Uterus (tissue), 4 donors: ENCODE results near the gene PSMG4. TPM values are rescaled to one million over a fixed set of nuclear protein-coding genes. Genes with fewer than 3 reads are reported as not detected.

ENCODE experiments used
- DNase-seq, 2 donors: peaks; one replicate each; pipeline ENCODE4 v3.0.0-alpha.2; 2019 to 2020
- H3K27ac ChIP-seq, 2 donors: fragments of 200-600 bp; sonication (generic); 1 replicate in 1 of 2; 2 replicates in 1 of 2; pipeline ENCODE4 v1.5.1; 2016 to 2018
- H3K27me3 ChIP-seq, 2 donors: fragments of 200-600 bp; sonication (generic); one replicate each; pipeline ENCODE4 v1.5.1; 2018 to 2019; ENCODE audit warnings: control low read depth in 1 of 2
- H3K36me3 ChIP-seq, 2 donors: fragments of 200-600 bp; sonication (generic); one replicate each; pipeline ENCODE4 v1.5.1; 2019; ENCODE audit warnings: control low read depth in 1 of 2
- H3K4me1 ChIP-seq, 2 donors: fragments of 200-600 bp; sonication (generic); one replicate each; pipeline ENCODE4 v1.5.1; 2018 to 2019; ENCODE audit warnings: control low read depth in 1 of 2
- H3K4me3 ChIP-seq, 2 donors: fragments of 200-600 bp; sonication (generic); 1 replicate in 1 of 2; 2 replicates in 1 of 2; pipeline ENCODE4 v1.5.1; 2018 to 2019; ENCODE audit warnings: mild to moderate bottlenecking in 1 of 2
- H3K9me3 ChIP-seq, 2 donors: fragments of 200-600 bp; sonication (generic); one replicate each; pipeline ENCODE4 v1.5.1; 2019; ENCODE audit warnings: control low read depth in 1 of 2
- POLR2A ChIP-seq, 2 donors: fragments of 450-650 bp; IDR thresholded peaks; one replicate each; pipeline ENCODE4 v1.6.1; 2016; ENCODE audit warnings: antibody characterized with exemption in 2 of 2, mild to moderate bottlenecking in 1 of 2, moderate library complexity in 1 of 2
- intact Hi-C: fragments of 100-400 bp; cut with DNase I; formaldehyde crosslinking; loops from one replicate; pipeline ENCODE4 v1.15.1; 2023; ENCODE audit warnings: low total_unique reads
- total RNA-seq, 4 donors: library from RNA; depleted of rRNA in 3 of 4; stranded (reverse); fragments of >200 nt in 3 of 4; gene quantifications; one replicate each; pipeline versions ENCODE4 v1.1.0 to v1.2.4, GENCODE V29; 2014 to 2023
- TF ChIP-seq, protein P1 (sequence below), 4 experiments: fragments of 200-600 bp in 2 of 4; fragments of 450-650 bp in 2 of 4; sonication (generic) in 2 of 4; IDR thresholded peaks; one replicate each; pipeline ENCODE4 v1.5.1; 2016 to 2019; ENCODE audit warnings: antibody characterized with exemption in 4 of 4, mild to moderate bottlenecking in 2 of 4, moderate library complexity in 1 of 4
- donor health status: DM: yes; HTN: yes; CAD: no.

The PSMG4 gene
- total RNA-seq, 4 donors from 2014 or later = 13.1 to 49.4 (median 28.0) TPM

DNA sequence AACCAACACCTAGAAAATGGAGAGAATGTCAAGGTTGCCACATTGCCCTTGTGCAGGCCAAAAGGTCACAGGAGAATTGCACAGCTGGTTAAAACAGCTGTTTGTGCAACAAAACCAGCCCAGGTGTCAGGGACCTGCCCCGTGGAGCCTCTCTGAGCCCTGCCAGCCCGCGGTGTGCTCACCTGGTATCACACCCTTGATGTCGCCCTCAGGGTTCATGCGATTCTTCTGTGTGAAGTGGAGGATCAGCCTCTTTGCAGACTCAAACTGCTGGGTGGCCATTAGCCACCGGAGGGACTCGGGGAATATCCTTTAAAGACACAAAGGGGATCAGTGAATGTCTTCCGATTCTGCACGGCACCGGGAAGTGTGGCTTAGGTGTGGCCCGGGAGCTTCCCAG, 39.2 kb downstream of the PSMG4 start:
- intact Hi-C loops = no loop called here
- TF ChIP-seq, protein P1, sequence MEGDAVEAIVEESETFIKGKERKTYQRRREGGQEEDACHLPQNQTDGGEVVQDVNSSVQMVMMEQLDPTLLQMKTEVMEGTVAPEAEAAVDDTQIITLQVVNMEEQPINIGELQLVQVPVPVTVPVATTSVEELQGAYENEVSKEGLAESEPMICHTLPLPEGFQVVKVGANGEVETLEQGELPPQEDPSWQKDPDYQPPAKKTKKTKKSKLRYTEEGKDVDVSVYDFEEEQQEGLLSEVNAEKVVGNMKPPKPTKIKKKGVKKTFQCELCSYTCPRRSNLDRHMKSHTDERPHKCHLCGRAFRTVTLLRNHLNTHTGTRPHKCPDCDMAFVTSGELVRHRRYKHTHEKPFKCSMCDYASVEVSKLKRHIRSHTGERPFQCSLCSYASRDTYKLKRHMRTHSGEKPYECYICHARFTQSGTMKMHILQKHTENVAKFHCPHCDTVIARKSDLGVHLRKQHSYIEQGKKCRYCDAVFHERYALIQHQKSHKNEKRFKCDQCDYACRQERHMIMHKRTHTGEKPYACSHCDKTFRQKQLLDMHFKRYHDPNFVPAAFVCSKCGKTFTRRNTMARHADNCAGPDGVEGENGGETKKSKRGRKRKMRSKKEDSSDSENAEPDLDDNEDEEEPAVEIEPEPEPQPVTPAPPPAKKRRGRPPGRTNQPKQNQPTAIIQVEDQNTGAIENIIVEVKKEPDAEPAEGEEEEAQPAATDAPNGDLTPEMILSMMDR (IDR thresholded peaks at IDR 0.05) = no peak
- TF ChIP-seq POLR2A (IDR thresholded peaks at IDR 0.05) = no peak
- Histone ChIP-seq H3K4me1 (no peaks in the 10 kb centered on the region), H3K27me3 (no peaks in the 10 kb centered on the region), H3K4me3 (no peak overlapping the region), H3K27ac (no peak overlapping the region), H3K36me3 (no peaks in the 10 kb centered on the region), H3K9me3 (no peaks in the 10 kb centered on the region)
- peak in 1 of 2 donors; percentile 11 for DNase-seq

DNA sequence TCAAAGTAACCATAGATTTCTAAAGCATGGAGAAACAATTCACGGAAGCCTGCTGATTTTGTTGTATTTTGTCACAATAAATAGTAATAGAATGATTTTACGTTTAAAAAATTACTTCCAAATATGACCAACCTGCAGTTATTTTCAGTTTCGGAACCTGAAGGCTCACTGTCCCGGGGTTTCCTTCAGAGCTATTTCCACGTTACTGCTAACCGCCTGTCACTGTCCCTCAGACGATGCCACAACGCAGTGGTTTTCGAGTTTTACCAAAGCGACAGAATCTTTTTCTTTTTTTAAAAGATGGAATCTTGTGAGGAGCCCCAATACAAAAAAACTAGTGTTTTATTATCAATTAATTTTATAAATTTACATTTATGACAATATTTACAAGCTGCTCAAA, 40.5 kb downstream of the PSMG4 start:
- no peak for DNase-seq
- TF ChIP-seq, protein P1 (IDR thresholded peaks at IDR 0.05) = no peak
- TF ChIP-seq POLR2A (IDR thresholded peaks at IDR 0.05) = no peak

DNA sequence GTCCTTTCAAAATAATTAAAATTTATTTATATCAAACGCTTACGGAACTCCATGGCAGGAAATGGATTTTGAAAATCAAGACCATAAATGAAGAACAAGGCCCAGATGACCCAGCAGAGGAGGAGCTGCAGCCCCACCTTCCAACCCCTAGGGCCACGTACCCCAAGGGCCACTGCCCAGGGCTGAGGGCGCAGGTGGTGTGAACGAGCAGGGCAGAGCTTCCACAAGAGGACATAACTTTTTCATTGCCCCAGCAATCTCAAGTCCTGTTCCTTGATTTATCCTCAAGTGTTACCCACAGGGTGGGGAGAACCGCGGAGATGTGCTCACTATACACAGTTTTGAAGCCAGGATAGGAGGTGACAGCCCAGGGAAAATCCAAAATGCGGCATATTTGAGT, 42.8 kb downstream of the PSMG4 start:
- Histone ChIP-seq H3K4me1 (no peaks in the 10 kb centered on the region), H3K27me3 (no peaks in the 10 kb centered on the region), H3K27ac (no peak overlapping the region), H3K36me3 (no peaks in the 10 kb centered on the region), H3K4me3 (no peak overlapping the region), H3K9me3 (no peaks in the 10 kb centered on the region)
- intact Hi-C loops = no loop called here
- peak in 1 of 2 donors; percentile 4 for DNase-seq
- TF ChIP-seq, protein P1 (IDR thresholded peaks at IDR 0.05) = no peak
- TF ChIP-seq POLR2A (IDR thresholded peaks at IDR 0.05) = no peak

More for the DNA sequence above, 40.5 kb downstream of the PSMG4 start:
- Histone ChIP-seq H3K4me1 (no peaks in the 10 kb centered on the region), H3K4me3 (no peak overlapping the region), H3K27ac (no peak overlapping the region), H3K9me3 (no peaks in the 10 kb centered on the region), H3K27me3 (no peaks in the 10 kb centered on the region), H3K36me3 (no peaks in the 10 kb centered on the region)
- intact Hi-C loops = no loop called here

DNA sequence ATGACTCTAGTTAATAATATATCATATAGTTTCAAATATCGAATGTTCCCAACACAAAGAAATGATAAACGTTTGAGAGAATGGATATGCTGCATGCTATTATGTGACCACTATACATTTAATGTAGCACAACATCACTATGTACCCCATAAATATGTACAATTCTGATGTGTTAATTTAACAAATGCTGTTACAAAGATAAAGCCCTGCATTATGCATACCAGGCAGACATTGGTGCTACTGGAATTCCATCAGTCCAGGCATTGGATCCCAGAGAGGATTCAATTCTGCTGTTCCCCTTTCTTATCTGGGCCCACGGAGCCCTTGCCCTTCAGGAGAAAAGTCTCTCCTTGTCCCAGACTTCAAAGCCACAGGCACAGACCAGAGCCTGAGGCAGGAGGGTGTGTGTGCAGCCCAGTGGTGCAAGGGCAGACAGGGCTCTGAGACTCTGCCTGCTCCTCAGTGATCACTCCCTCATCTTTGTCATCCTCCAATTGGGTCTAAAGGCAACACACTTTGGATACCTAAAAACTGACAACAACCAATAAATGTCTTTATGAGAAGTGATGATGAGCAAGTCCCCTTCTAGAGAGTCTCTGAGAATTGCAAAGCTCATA, 45.2 kb downstream of the PSMG4 start:
- Histone ChIP-seq H3K36me3 (no peaks in the 10 kb centered on the region), H3K27ac (no peak overlapping the region), H3K9me3 (no peaks in the 10 kb centered on the region), H3K27me3 (no peaks in the 10 kb centered on the region), H3K4me3 (no peak overlapping the region), H3K4me1 (no peaks in the 10 kb centered on the region)
- peak in 1 of 2 donors; percentile 3 for DNase-seq
- TF ChIP-seq POLR2A (IDR thresholded peaks at IDR 0.05) = no peak
- TF ChIP-seq, protein P1 (IDR thresholded peaks at IDR 0.05) = no peak
- intact Hi-C loops = no loop called here

DNA sequence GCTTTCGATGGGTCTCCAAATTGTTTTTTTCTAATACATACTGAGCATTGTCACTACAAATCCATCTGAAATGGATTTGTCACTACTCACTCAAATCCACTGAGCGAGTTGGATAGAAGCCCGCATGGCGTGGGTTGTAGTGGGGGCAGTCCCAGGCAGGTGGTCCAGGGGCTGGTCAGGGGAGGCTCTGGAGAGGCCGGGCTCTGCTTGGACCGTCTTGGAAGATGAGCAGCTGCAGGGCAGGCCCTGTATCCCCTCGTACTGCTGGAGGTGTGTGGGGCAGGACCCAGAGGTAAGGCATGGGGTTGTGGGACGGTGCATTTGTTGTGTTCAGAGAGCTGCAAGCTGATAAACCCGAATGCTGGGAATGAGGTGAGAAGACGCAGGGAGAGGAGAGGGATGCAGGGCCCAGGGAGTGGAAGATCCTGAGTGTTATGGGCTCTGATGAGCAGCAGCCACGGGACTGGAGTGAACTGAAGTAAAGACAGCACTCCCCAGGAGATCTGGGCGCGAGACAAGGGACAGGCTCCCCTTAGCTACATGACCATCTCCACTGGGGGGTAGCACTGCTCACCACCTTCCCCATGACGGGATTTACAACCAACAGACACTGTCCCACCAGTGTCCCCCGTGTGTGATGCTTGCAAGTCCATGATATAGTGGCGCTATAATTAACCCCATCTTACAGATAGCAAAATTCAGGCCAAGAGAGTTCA, 45.9 kb downstream of the PSMG4 start:
- Histone ChIP-seq H3K27me3 (no peaks in the 10 kb centered on the region), H3K9me3 (no peaks in the 10 kb centered on the region), H3K36me3 (no peaks in the 10 kb centered on the region), H3K27ac (no peak overlapping the region), H3K4me1 (no peaks in the 10 kb centered on the region), H3K4me3 (no peak overlapping the region)
- no peak for TF ChIP-seq POLR2A (IDR thresholded peaks at IDR 0.05)
- TF ChIP-seq, protein P1 (IDR thresholded peaks at IDR 0.05) = no peak
- intact Hi-C loops = no loop called here
- peak in 1 of 2 donors; percentile 11 for DNase-seq
